ENCODE measurements around the gene ZNF385B. TPM values are rescaled to one million over a fixed set of nuclear protein-coding genes. Genes with fewer than 3 reads are reported as not detected.

Gene ZNF385B
- total RNA-seq, 1 donor from 2014 or later: not detected

- CTCF ChIA-PET: interaction anchor here (1.4 kb wide), 1 partner anchor 13 kb away, joined by 6 read pairs; no protein-coding TSS in a partner anchor
- ATAC-seq (ENCODE audit: low read depth): no peak
Measured at GRCh38 chr2:179434357-179434756, 427.1 kb downstream of the ZNF385B start.

GRCh38 chr2:179432751-179433150 lies 428.7 kb downstream of the ZNF385B start:
- Mint-ChIP-seq H3K36me3 (ENCODE audit: low read depth) (no peaks in the 10 kb centered on the region), H3K9me3 (no peaks in the 10 kb centered on the region), H3K27ac (no peak overlapping the region), H3K27me3 (peaks cover 15% of the 10 kb centered on the region), H3K4me1 (no peaks in the 10 kb centered on the region), H3K4me3 (no peak overlapping the region)
- no peak for ATAC-seq (ENCODE audit: low read depth)
- ChIA-PET POLR2A (no interaction called here), CTCF (interaction anchor here (1.3 to 1.8 kb wide), 3 partner anchors 10 to 213 kb away, joined by 4 to 10 read pairs (median 5); no protein-coding TSS in a partner anchor)
- TF ChIP-seq CTCF (IDR thresholded peaks at IDR 0.05): no peak
- intact Hi-C loops (cut with micrococcal nuclease): no loop called here
- DNase-seq: no peak

More at GRCh38 chr2:179434357-179434756, 427.1 kb downstream of the ZNF385B start:
- no peak overlapping the region for H3K4me3 Mint-ChIP-seq
- POLR2A ChIA-PET: no interaction called here
- H3K36me3 Mint-ChIP-seq (ENCODE audit: low read depth): no peaks in the 10 kb centered on the region
- no peaks in the 10 kb centered on the region for H3K9me3 Mint-ChIP-seq
- no peak for DNase-seq
- H3K27me3 Mint-ChIP-seq: peaks cover 10% of the 10 kb centered on the region
- TF ChIP-seq CTCF (IDR thresholded peaks at IDR 0.05): no peak
- H3K4me1 Mint-ChIP-seq: no peaks in the 10 kb centered on the region
- H3K27ac Mint-ChIP-seq: no peak overlapping the region
- intact Hi-C loops (cut with micrococcal nuclease): no loop called here

- no peak for ATAC-seq (ENCODE audit: low read depth)
- intact Hi-C loops (cut with micrococcal nuclease): no loop called here
- no peaks in the 10 kb centered on the region for H3K4me1 Mint-ChIP-seq
Measured at GRCh38 chr2:179429597-179429996, 431.8 kb downstream of the ZNF385B start.

GRCh38 chr2:179429060-179429471 lies 432.3 kb downstream of the ZNF385B start:
- DNase-seq (no peak), ATAC-seq (ENCODE audit: low read depth) (no peak)
- no peaks in the 10 kb centered on the region for H3K9me3 Mint-ChIP-seq
- intact Hi-C loops (cut with micrococcal nuclease): no loop called here
- TF ChIP-seq CTCF (IDR thresholded peaks at IDR 0.05): no peak
- H3K4me1 Mint-ChIP-seq: no peaks in the 10 kb centered on the region
- H3K36me3 Mint-ChIP-seq (ENCODE audit: low read depth): no peaks in the 10 kb centered on the region
- H3K27me3 Mint-ChIP-seq: peaks cover 17% of the 10 kb centered on the region
- no peak overlapping the region for H3K4me3 Mint-ChIP-seq
- ChIA-PET POLR2A (no interaction called here), CTCF (no interaction called here)
- no peak overlapping the region for H3K27ac Mint-ChIP-seq

More at GRCh38 chr2:179429597-179429996, 431.8 kb downstream of the ZNF385B start:
- Mint-ChIP-seq H3K36me3 (ENCODE audit: low read depth) (no peaks in the 10 kb centered on the region), H3K4me3 (no peak overlapping the region), H3K27ac (no peak overlapping the region), H3K9me3 (no peaks in the 10 kb centered on the region), H3K27me3 (peaks cover 17% of the 10 kb centered on the region)
- DNase-seq: no peak
- ChIA-PET POLR2A (no interaction called here), CTCF (no interaction called here)
- no peak for TF ChIP-seq CTCF (IDR thresholded peaks at IDR 0.05)

- TF ChIP-seq CTCF (IDR thresholded peaks at IDR 0.05): no peak
- Mint-ChIP-seq H3K4me3 (no peak overlapping the region), H3K27ac (no peak overlapping the region), H3K4me1 (no peaks in the 10 kb centered on the region), H3K36me3 (ENCODE audit: low read depth) (no peaks in the 10 kb centered on the region), H3K27me3 (peaks cover 19% of the 10 kb centered on the region), H3K9me3 (no peaks in the 10 kb centered on the region)
- ChIA-PET POLR2A (no interaction called here), CTCF (no interaction called here)
- intact Hi-C loops (cut with micrococcal nuclease): no loop called here
- ATAC-seq (ENCODE audit: low read depth) (no peak), DNase-seq (no peak)
Measured at GRCh38 chr2:179428649-179429048, 432.8 kb downstream of the ZNF385B start.
